GM23338 (cell line): Measurements from ENCODE around the gene TMEM190. TPM values are rescaled to one million over a fixed set of nuclear protein-coding genes. Genes with fewer than 3 reads are reported as not detected.

Source experiments
- ATAC-seq: fragments of 200-7000 bp; cut with Tn5 transposase; 3 replicates; pipeline ENCODE4 v1.9.1; 2020
- DNase-seq: peaks from one replicate; pipeline ENCODE4 v3.0.0-alpha.2; 2015; ENCODE audit warnings: low spot score
- H2AFZ ChIP-seq: fragments of 200-600 bp; sonication (generic); 2 replicates; pipeline ENCODE4 v1.8.0; 2016; ENCODE audit warnings: antibody characterized with exemption, mild to moderate bottlenecking, moderate library complexity
- H3F3A ChIP-seq: fragments of 200-600 bp; sonication (generic); replicated peaks from 2 replicates; pipeline ENCODE4 v1.8.0; 2017; ENCODE audit warnings: antibody characterized with exemption, mixed run types, low read depth
- H3K27ac ChIP-seq: fragments of 200-600 bp; sonication (generic); 2 replicates; pipeline ENCODE4 v1.6.1; 2016; ENCODE audit warnings: low read depth
- H3K27me3 ChIP-seq: fragments of 200-600 bp; sonication (generic); 2 replicates; pipeline ENCODE4 v1.8.0; 2016; ENCODE audit warnings: mild to moderate bottlenecking, mixed run types, moderate library complexity; ENCODE audit not compliant: insufficient read depth
- H3K36me3 ChIP-seq: fragments of 200-600 bp; sonication (generic); 2 replicates; pipeline ENCODE4 v1.8.0; 2016; ENCODE audit warnings: mild to moderate bottlenecking; ENCODE audit not compliant: insufficient read depth
- H3K4me1 ChIP-seq: fragments of 200-600 bp; sonication (generic); 2 replicates; pipeline ENCODE4 v1.8.0; 2016; ENCODE audit warnings: mild to moderate bottlenecking, moderate library complexity; ENCODE audit not compliant: insufficient read depth
- H3K4me2 ChIP-seq: fragments of 200-600 bp; sonication (generic); 2 replicates; pipeline ENCODE4 v1.7.1; 2017; ENCODE audit warnings: mixed run types
- H3K4me3 ChIP-seq: fragments of 200-600 bp; sonication (generic); 2 replicates; pipeline ENCODE4 v1.6.1; 2016; ENCODE audit warnings: mixed run types
- H3K79me2 ChIP-seq: fragments of 200-600 bp; sonication (generic); replicated peaks from 2 replicates; pipeline ENCODE4 v1.8.0; 2017; ENCODE audit warnings: mild to moderate bottlenecking; ENCODE audit not compliant: insufficient read depth
- H3K9me2 ChIP-seq: fragments of 200-600 bp; sonication (generic); 2 replicates; pipeline ENCODE4 v1.8.0; 2017; ENCODE audit not compliant: insufficient read depth
- H4K20me1 ChIP-seq: fragments of 200-600 bp; sonication (generic); replicated peaks from 2 replicates; pipeline ENCODE4 v1.8.0; 2017; ENCODE audit warnings: mild to moderate bottlenecking; ENCODE audit not compliant: insufficient read depth
- H3K27ac Mint-ChIP-seq: 2 replicates; pipeline ENCODE4 v1.8.0; 2020; ENCODE audit warnings: inconsistent platforms, mild to moderate bottlenecking, moderate library complexity, mixed read lengths
- H3K27me3 Mint-ChIP-seq: 3 replicates; pipeline ENCODE4 v1.8.0; 2022; ENCODE audit warnings: low read depth, mild to moderate bottlenecking, moderate library complexity, mixed read lengths, inconsistent platforms; ENCODE audit not compliant: insufficient read depth, poor library complexity
- H3K36me3 Mint-ChIP-seq: 3 replicates; pipeline ENCODE4 v1.8.0; 2021; ENCODE audit warnings: low read depth, mild to moderate bottlenecking, inconsistent platforms, moderate library complexity, mixed read lengths
- H3K4me1 Mint-ChIP-seq: 3 replicates; pipeline ENCODE4 v1.8.0; 2020; ENCODE audit warnings: mild to moderate bottlenecking, inconsistent platforms, mixed read lengths
- H3K4me3 Mint-ChIP-seq: 3 replicates; pipeline ENCODE4 v1.8.0; 2021; ENCODE audit warnings: moderate library complexity, mild to moderate bottlenecking, inconsistent platforms, mixed read lengths
- H3K9me3 Mint-ChIP-seq: 3 replicates; pipeline ENCODE4 v1.8.0; 2020; ENCODE audit warnings: moderate library complexity, mild to moderate bottlenecking, inconsistent platforms, mixed read lengths
- CREB1 ChIP-seq: fragments of 250-450 bp; sonication (Bioruptor Pico); IDR thresholded peaks from 2 replicates; pipeline ENCODE4 v1.5.0; 2020; ENCODE audit warnings: low read depth, mild to moderate bottlenecking, moderate library complexity
- CTCF ChIP-seq, 2 experiments: fragments of 200-600 bp in 1 of 2; sonication (generic) in 1 of 2; conservative IDR thresholded peaks; 2 replicates each; pipeline versions ENCODE4 v1.5.1 to v1.6.1; 2016 to 2017; ENCODE audit warnings: antibody characterized with exemption in 2 of 2, low read depth in 2 of 2, mild to moderate bottlenecking in 2 of 2, moderate library complexity in 1 of 2
- ETS1 ChIP-seq: IDR thresholded peaks from 2 replicates; pipeline ENCODE4 v1.6.1; 2016; ENCODE audit warnings: antibody characterized with exemption
- EZH2 ChIP-seq: fragments of 200-600 bp; sonication (generic); IDR thresholded peaks from one replicate; pipeline ENCODE4 v1.8.0; 2017; ENCODE audit warnings: antibody characterized with exemption, mild to moderate bottlenecking, low read depth; ENCODE audit not compliant: unreplicated experiment
- JUNB ChIP-seq: IDR thresholded peaks from one replicate; pipeline ENCODE4 v1.6.1; 2016; ENCODE audit warnings: antibody characterized with exemption; ENCODE audit not compliant: unreplicated experiment
- NANOG ChIP-seq: IDR thresholded peaks from 2 replicates; pipeline ENCODE4 v1.6.1; 2016; ENCODE audit warnings: antibody characterized with exemption, borderline replicate concordance
- POLR2AphosphoS5 ChIP-seq: IDR thresholded peaks from 2 replicates; pipeline ENCODE4 v1.6.1; 2016; ENCODE audit warnings: antibody characterized with exemption, low read depth
- ZNF331 ChIP-seq: fragments of 250-450 bp; sonication (Bioruptor Pico); IDR thresholded peaks from 2 replicates; pipeline ENCODE4 v1.5.0; 2020; ENCODE audit warnings: low read depth, mild to moderate bottlenecking, moderate library complexity
- ZNF462 ChIP-seq: fragments of 250-450 bp; sonication (Bioruptor Pico); IDR thresholded peaks from 2 replicates; pipeline ENCODE4 v1.5.0; 2020; ENCODE audit warnings: mild to moderate bottlenecking, moderate library complexity
- polyA plus RNA-seq: library from polyadenylated mRNA; unstranded; fragments of >200 nt; fragmentation: Nextera tagmentation; extraction: Ambion mirVana; gene quantifications from 2 replicates; pipeline ENCODE4 v1.2.1, GENCODE V29; 2016
- total RNA-seq: library from RNA; depleted of rRNA; stranded (reverse); fragments of >200 nt; shearing (Covaris generic); gene quantifications from 2 replicates; pipeline ENCODE4 v1.2.3, GENCODE V29; 2014

Gene TMEM190
- total and polyA plus RNA-seq, 2 experiments from 2014 or later, result 4.8 TPM; not detected in 1

- Mint-ChIP-seq H3K4me3 (peak within 1 kb of the TSS; percentile 99), H3K27ac (peak within 1 kb of the TSS; percentile 98), H3K27me3 (peaks cover 48% of the 10 kb centered on the region), H3K9me3 (peaks cover 5% of the 10 kb centered on the region; the same call in 2 of the 3 replicates), H3K4me1 (peaks cover 40% of the 10 kb centered on the region), H3K36me3 (peaks cover 41% of the 10 kb centered on the region)
- Histone ChIP-seq H3K4me1 (peaks cover 42% of the 10 kb centered on the region), H3K9me2 (no peaks in the 10 kb centered on the region), H3K36me3 (peaks cover 10% of the 10 kb centered on the region; the same call in 1 of the 2 replicates), H3K79me2 (peaks cover 33% of the 10 kb centered on the region), H3K27me3 (peaks cover 13% of the 10 kb centered on the region), H2AFZ (no peak within 1 kb of the TSS), H4K20me1 (peaks cover 39% of the 10 kb centered on the region), H3K4me3 (peak within 1 kb of the TSS; percentile 99), H3K27ac (peak within 1 kb of the TSS; percentile 1; the same call in 1 of the 2 replicates), H3K4me2 (peak within 1 kb of the TSS; percentile 87), H3F3A (peaks cover 43% of the 10 kb centered on the region)
- peak; percentile 8 for ATAC-seq
- TF ChIP-seq POLR2AphosphoS5, result peak; percentile 14; the same call in 1 of the 2 replicates
- no peak for TF ChIP-seq CREB1 (CRISPR knock-in tag)
- DNase-seq, result peak; percentile 40
These were observed 7.7 kb downstream of the TMEM190 start, which contains the start of gene TMEM238 for GRCh38 chr19:55384131-55384919. Gene TMEM238, minus strand, starts transcription at chr19:55384292. Its CDS starts 33 bp downstream, at chr19:55384259.

GRCh38 chr19:55384920-55385723, 8.5 kb downstream of the TMEM190 start:
- Histone ChIP-seq H3K9me2 (no peaks in the 10 kb centered on the region), H3K79me2 (peaks cover 33% of the 10 kb centered on the region), H4K20me1 (peaks cover 45% of the 10 kb centered on the region), H3K27ac (peak overlapping the region; percentile 11; the same call in 1 of the 2 replicates), H3K4me3 (peak overlapping the region; percentile 99), H3K36me3 (peaks cover 11% of the 10 kb centered on the region; the same call in 1 of the 2 replicates), H2AFZ (no peak overlapping the region), H3K4me1 (peaks cover 46% of the 10 kb centered on the region), H3K27me3 (peaks cover 12% of the 10 kb centered on the region), H3K4me2 (peak overlapping the region; percentile 51), H3F3A (peaks cover 50% of the 10 kb centered on the region)
- ATAC-seq (peak; percentile 78), DNase-seq (peak; percentile 99)
- H3K4me3 Mint-ChIP-seq, result peak overlapping the region; percentile 99
- H3K9me3 Mint-ChIP-seq, result peaks cover 5% of the 10 kb centered on the region; the same call in 2 of the 3 replicates
- H3K4me1 Mint-ChIP-seq, result peaks cover 45% of the 10 kb centered on the region
- peaks cover 49% of the 10 kb centered on the region for H3K36me3 Mint-ChIP-seq
- H3K27ac Mint-ChIP-seq, result peak overlapping the region; percentile 98
- peaks cover 50% of the 10 kb centered on the region for H3K27me3 Mint-ChIP-seq
- TF ChIP-seq ZNF462 (CRISPR knock-in tag), result no peak
- no peak for TF ChIP-seq CTCF (conservative IDR thresholded peaks at IDR 0.05; ENCODE audit: low read depth in 2 of 2)
- TF ChIP-seq EZH2, result no peak
- no peak for TF ChIP-seq JUNB
- no peak for TF ChIP-seq NANOG
- TF ChIP-seq POLR2AphosphoS5, result no peak
- no peak for TF ChIP-seq ZNF331 (CRISPR knock-in tag)
- no peak; the same call in 1 of the 2 replicates for TF ChIP-seq ETS1
